Thyroid gland (tissue), 4 donors: ENCODE results near the gene MUC20.

ENCODE experiments used
- CTCF ChIP-seq, 6 experiments: fragments of 200-600 bp in 3 of 6; fragments of 450-650 bp in 3 of 6; sonication (generic) in 3 of 6; IDR thresholded peaks; one replicate each; pipeline ENCODE4 v1.5.1; 2016 to 2019; ENCODE audit warnings: antibody characterized with exemption in 6 of 6, mild to moderate bottlenecking in 2 of 6, inconsistent platforms in 1 of 6, moderate library complexity in 1 of 6
- POLR2A ChIP-seq, 2 donors: fragments of 450-650 bp; IDR thresholded peaks; one replicate each; pipeline ENCODE4 v1.6.1; 2017; ENCODE audit warnings: antibody characterized with exemption in 2 of 2, mild to moderate bottlenecking in 2 of 2, moderate library complexity in 1 of 2

GRCh38 chr3:195715134-195715533, 5.6 kb upstream of the MUC20 start:
- TF ChIP-seq POLR2A (IDR thresholded peaks at IDR 0.05) (no peak), CTCF (IDR thresholded peaks at IDR 0.05) (no peak)
